Hindlimb muscle (tissue), 1 donor: ENCODE data around the gene ZNF385A. TPM values are rescaled to one million over a fixed set of nuclear protein-coding genes. Genes with fewer than 3 reads are reported as not detected.

Experiments
- DNase-seq: peaks from one replicate; pipeline ENCODE4 v3.0.0-alpha.2; 2013
- polyA plus RNA-seq: library from polyadenylated mRNA; unstranded; fragments of 120-200 nt; gene quantifications from one replicate; pipeline ENCODE4 v1.2.1, GENCODE V29; 2013; ENCODE audit not compliant: insufficient read length

The ZNF385A gene
- polyA plus RNA-seq, 1 donor, result 17.3 TPM

- peak; percentile 96 for DNase-seq
Observed at GRCh38 chr12:54324617-54325441, 59.7 kb downstream of the ZNF385A start, which contains the start of gene COPZ1. COPZ1 (plus strand) TSS chr12:54325131; CDS start chr12:54325164, 33 bp downstream.

- DNase-seq, result no peak
Observed at GRCh38 chr12:54321363-54321762, 63.2 kb downstream of the ZNF385A start.

Other genes starting within 250 kb of the ZNF385A start
- 27.6 TPM for gene SMUG1, start 195.7 kb downstream of the ZNF385A start, polyA plus RNA-seq
- gene CBX5, start 104.6 kb downstream of the ZNF385A start, polyA plus RNA-seq, result 65.3 TPM
- gene HNRNPA1, start 104.0 kb downstream of the ZNF385A start, polyA plus RNA-seq, result 1,619 TPM
- 1.7 TPM for gene NFE2, start 83.7 kb downstream of the ZNF385A start, polyA plus RNA-seq
- 124 TPM for gene COPZ1, start 59.6 kb downstream of the ZNF385A start, polyA plus RNA-seq
- gene GPR84, start 20.2 kb downstream of the ZNF385A start, polyA plus RNA-seq, result 0.17 TPM
- gene ITGA5, start 34.5 kb upstream of the ZNF385A start, polyA plus RNA-seq, result 112 TPM
- not detected for gene GTSF1, start 88.9 kb upstream of the ZNF385A start, polyA plus RNA-seq
- 7.1 TPM for gene NCKAP1L, start 113.0 kb upstream of the ZNF385A start, polyA plus RNA-seq
- 4.8 TPM for gene PDE1B, start 164.9 kb upstream of the ZNF385A start, polyA plus RNA-seq
- 70.6 TPM for gene PPP1R1A, start 203.9 kb upstream of the ZNF385A start, polyA plus RNA-seq